ENCODE data around the gene DPP6.

DNA sequence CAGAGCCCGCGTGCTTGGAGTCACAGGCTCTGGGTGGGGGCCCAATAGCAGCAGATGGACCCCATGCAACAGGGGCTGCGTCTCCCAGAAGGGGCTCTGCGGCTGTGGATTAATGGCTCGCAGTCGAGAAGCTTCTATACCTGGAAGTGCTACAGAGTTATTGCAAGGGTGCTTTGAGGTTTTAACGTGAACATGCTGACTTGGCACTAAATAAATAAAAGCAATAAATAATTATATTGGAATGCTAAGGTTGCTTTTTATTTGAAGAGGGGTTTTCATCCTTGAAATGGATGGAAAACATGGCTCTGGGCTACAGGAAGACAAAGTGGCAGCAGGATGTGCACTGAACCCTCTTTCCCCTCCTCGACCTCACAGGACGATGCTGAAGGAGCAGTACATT is 828.3 kb downstream of the DPP6 start:
- TF ChIP-seq POLR2A (conservative IDR thresholded peaks at IDR 0.05) (no peak), ATF4 (CRISPR knock-in tag; IDR thresholded peaks at IDR 0.05) (no peak), POLR2AphosphoS5 (IDR thresholded peaks at IDR 0.05; ENCODE audit: control insufficient read depth, insufficient read depth, low read depth, low read length) (no peak), ZNF79 (CRISPR knock-in tag; IDR thresholded peaks at IDR 0.05; ENCODE audit: low read depth) (no peak), CTCF (IDR thresholded peaks at IDR 0.05 in 2 of 3, conservative IDR thresholded peaks at IDR 0.05 in 1 of 3; ENCODE audit: insufficient read depth in 2 of 3, low read depth in 1 of 3, low read length in 3 of 3) (no peak)
- TF ChIP-seq, protein P1, sequence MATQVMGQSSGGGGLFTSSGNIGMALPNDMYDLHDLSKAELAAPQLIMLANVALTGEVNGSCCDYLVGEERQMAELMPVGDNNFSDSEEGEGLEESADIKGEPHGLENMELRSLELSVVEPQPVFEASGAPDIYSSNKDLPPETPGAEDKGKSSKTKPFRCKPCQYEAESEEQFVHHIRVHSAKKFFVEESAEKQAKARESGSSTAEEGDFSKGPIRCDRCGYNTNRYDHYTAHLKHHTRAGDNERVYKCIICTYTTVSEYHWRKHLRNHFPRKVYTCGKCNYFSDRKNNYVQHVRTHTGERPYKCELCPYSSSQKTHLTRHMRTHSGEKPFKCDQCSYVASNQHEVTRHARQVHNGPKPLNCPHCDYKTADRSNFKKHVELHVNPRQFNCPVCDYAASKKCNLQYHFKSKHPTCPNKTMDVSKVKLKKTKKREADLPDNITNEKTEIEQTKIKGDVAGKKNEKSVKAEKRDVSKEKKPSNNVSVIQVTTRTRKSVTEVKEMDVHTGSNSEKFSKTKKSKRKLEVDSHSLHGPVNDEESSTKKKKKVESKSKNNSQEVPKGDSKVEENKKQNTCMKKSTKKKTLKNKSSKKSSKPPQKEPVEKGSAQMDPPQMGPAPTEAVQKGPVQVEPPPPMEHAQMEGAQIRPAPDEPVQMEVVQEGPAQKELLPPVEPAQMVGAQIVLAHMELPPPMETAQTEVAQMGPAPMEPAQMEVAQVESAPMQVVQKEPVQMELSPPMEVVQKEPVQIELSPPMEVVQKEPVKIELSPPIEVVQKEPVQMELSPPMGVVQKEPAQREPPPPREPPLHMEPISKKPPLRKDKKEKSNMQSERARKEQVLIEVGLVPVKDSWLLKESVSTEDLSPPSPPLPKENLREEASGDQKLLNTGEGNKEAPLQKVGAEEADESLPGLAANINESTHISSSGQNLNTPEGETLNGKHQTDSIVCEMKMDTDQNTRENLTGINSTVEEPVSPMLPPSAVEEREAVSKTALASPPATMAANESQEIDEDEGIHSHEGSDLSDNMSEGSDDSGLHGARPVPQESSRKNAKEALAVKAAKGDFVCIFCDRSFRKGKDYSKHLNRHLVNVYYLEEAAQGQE (IDR thresholded peaks at IDR 0.05; ENCODE audit: borderline replicate concordance) = no peak
- TF ChIP-seq, protein P1 (CRISPR knock-in tag; IDR thresholded peaks at IDR 0.05; ENCODE audit: low read depth) = no peak
